ENCODE measurements around the gene NOS2. TPM values are rescaled to one million over a fixed set of nuclear protein-coding genes. Genes with fewer than 3 reads are reported as not detected.
"Not testable (repeated sequence)": the region's sequence is repeated elsewhere in the genome, so short reads cannot be mapped to it uniquely, and the experiment has no call there.

Gene NOS2
- total RNA-seq, 1 experiment from 2014 or later, result 1.4 TPM

GRCh38 chr17:27829143-27829711 lies 28.9 kb upstream of the NOS2 start:
- H3K27ac Mint-ChIP-seq; DNase-seq (ENCODE audit: low spot score); H3K27me3 Mint-ChIP-seq (ENCODE audit: low read depth); CTCF ChIA-PET; POLR2A ChIA-PET; H3K4me1 Mint-ChIP-seq; H3K9me3 Mint-ChIP-seq; H3K4me3 Mint-ChIP-seq; H3K36me3 Mint-ChIP-seq: not testable (repeated sequence)
- ATAC-seq, result peak; percentile 32

GRCh38 chr17:27825459-27825858 lies 25.1 kb upstream of the NOS2 start:
- H3K27me3 Mint-ChIP-seq (ENCODE audit: low read depth), result peaks cover 3% of the 10 kb centered on the region
- POLR2A ChIA-PET, result no interaction called here
- DNase-seq (ENCODE audit: low spot score) (no peak), ATAC-seq (no peak)
- H3K36me3 Mint-ChIP-seq, result peaks cover 25% of the 10 kb centered on the region
- no peak overlapping the region for H3K27ac Mint-ChIP-seq
- no peak overlapping the region for H3K4me3 Mint-ChIP-seq
- peaks cover 31% of the 10 kb centered on the region for H3K9me3 Mint-ChIP-seq
- CTCF ChIA-PET, result interaction anchor here (1.5 to 1.8 kb wide), 2 partner anchors 20 to 55 kb away, joined by 4 read pairs; no protein-coding TSS in a partner anchor
- no peaks in the 10 kb centered on the region for H3K4me1 Mint-ChIP-seq
- TF ChIP-seq OVOL2 (CRISPR knock-in tag; IDR thresholded peaks at IDR 0.05; ENCODE audit: borderline replicate concordance) (no peak), CBFB (CRISPR knock-in tag; IDR thresholded peaks at IDR 0.05; ENCODE audit: low read depth) (no peak), ZNF263 (CRISPR knock-in tag; IDR thresholded peaks at IDR 0.05; ENCODE audit: low read depth) (no peak), IRF2 (CRISPR knock-in tag; IDR thresholded peaks at IDR 0.05; ENCODE audit: borderline replicate concordance, low read depth) (no peak), GRHL2 (CRISPR knock-in tag; IDR thresholded peaks at IDR 0.05; ENCODE audit: insufficient replicate concordance, severe bottlenecking) (no peak)
- TF ChIP-seq, protein P1, sequence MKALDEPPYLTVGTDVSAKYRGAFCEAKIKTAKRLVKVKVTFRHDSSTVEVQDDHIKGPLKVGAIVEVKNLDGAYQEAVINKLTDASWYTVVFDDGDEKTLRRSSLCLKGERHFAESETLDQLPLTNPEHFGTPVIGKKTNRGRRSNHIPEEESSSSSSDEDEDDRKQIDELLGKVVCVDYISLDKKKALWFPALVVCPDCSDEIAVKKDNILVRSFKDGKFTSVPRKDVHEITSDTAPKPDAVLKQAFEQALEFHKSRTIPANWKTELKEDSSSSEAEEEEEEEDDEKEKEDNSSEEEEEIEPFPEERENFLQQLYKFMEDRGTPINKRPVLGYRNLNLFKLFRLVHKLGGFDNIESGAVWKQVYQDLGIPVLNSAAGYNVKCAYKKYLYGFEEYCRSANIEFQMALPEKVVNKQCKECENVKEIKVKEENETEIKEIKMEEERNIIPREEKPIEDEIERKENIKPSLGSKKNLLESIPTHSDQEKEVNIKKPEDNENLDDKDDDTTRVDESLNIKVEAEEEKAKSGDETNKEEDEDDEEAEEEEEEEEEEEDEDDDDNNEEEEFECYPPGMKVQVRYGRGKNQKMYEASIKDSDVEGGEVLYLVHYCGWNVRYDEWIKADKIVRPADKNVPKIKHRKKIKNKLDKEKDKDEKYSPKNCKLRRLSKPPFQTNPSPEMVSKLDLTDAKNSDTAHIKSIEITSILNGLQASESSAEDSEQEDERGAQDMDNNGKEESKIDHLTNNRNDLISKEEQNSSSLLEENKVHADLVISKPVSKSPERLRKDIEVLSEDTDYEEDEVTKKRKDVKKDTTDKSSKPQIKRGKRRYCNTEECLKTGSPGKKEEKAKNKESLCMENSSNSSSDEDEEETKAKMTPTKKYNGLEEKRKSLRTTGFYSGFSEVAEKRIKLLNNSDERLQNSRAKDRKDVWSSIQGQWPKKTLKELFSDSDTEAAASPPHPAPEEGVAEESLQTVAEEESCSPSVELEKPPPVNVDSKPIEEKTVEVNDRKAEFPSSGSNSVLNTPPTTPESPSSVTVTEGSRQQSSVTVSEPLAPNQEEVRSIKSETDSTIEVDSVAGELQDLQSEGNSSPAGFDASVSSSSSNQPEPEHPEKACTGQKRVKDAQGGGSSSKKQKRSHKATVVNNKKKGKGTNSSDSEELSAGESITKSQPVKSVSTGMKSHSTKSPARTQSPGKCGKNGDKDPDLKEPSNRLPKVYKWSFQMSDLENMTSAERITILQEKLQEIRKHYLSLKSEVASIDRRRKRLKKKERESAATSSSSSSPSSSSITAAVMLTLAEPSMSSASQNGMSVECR (CRISPR knock-in tag; IDR thresholded peaks at IDR 0.05; ENCODE audit: borderline replicate concordance), result no peak

DNA sequence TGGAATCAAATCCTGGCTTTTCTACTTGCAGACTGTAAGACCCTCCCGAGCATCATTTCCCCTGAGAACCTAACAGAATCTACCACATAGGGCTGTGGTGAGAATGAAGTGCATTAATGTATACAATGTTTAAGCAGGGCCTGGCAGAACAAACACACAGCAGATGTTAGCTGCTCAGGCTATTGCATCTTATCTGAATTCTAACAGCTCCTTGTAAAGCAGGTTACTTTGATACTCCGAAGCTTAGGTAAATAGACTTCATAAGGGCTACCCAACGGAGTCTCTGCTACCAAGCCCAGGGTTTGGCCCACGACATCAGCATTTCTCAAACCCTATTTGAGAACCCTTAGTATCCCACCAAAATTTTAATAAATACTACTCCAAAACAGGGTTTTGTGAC lies 24.4 kb upstream of the NOS2 start:
- H3K4me1 Mint-ChIP-seq, result no peaks in the 10 kb centered on the region
- no peak overlapping the region for H3K4me3 Mint-ChIP-seq
- H3K27ac Mint-ChIP-seq, result no peak overlapping the region
- ATAC-seq (no peak), DNase-seq (ENCODE audit: low spot score) (no peak)
- peaks cover 32% of the 10 kb centered on the region for H3K9me3 Mint-ChIP-seq
- CTCF ChIA-PET, result interaction anchor here (1.3 kb wide), 1 partner anchor 20 kb away, joined by 5 read pairs; no protein-coding TSS in a partner anchor
- POLR2A ChIA-PET, result no interaction called here
- peaks cover 3% of the 10 kb centered on the region for H3K27me3 Mint-ChIP-seq (ENCODE audit: low read depth)
- peaks cover 25% of the 10 kb centered on the region for H3K36me3 Mint-ChIP-seq
- TF ChIP-seq, protein P2, sequence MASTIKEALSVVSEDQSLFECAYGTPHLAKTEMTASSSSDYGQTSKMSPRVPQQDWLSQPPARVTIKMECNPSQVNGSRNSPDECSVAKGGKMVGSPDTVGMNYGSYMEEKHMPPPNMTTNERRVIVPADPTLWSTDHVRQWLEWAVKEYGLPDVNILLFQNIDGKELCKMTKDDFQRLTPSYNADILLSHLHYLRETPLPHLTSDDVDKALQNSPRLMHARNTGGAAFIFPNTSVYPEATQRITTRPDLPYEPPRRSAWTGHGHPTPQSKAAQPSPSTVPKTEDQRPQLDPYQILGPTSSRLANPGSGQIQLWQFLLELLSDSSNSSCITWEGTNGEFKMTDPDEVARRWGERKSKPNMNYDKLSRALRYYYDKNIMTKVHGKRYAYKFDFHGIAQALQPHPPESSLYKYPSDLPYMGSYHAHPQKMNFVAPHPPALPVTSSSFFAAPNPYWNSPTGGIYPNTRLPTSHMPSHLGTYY (CRISPR knock-in tag; IDR thresholded peaks at IDR 0.05), result no peak
- TF ChIP-seq ZNF317 (CRISPR knock-in tag; IDR thresholded peaks at IDR 0.05; ENCODE audit: borderline replicate concordance, low read depth), result no peak
- no peak for TF ChIP-seq ZNF219 (CRISPR knock-in tag; IDR thresholded peaks at IDR 0.05; ENCODE audit: borderline replicate concordance)
- TF ChIP-seq, protein P3, sequence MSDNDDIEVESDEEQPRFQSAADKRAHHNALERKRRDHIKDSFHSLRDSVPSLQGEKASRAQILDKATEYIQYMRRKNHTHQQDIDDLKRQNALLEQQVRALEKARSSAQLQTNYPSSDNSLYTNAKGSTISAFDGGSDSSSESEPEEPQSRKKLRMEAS (CRISPR knock-in tag; IDR thresholded peaks at IDR 0.05), result no peak
- TF ChIP-seq, protein P4, sequence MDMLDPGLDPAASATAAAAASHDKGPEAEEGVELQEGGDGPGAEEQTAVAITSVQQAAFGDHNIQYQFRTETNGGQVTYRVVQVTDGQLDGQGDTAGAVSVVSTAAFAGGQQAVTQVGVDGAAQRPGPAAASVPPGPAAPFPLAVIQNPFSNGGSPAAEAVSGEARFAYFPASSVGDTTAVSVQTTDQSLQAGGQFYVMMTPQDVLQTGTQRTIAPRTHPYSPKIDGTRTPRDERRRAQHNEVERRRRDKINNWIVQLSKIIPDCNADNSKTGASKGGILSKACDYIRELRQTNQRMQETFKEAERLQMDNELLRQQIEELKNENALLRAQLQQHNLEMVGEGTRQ (CRISPR knock-in tag; IDR thresholded peaks at IDR 0.05), result no peak
- TF ChIP-seq CBFB (CRISPR knock-in tag; IDR thresholded peaks at IDR 0.05; ENCODE audit: low read depth), result no peak
- TF ChIP-seq, protein P1 (CRISPR knock-in tag; IDR thresholded peaks at IDR 0.05; ENCODE audit: borderline replicate concordance), result no peak
- TF ChIP-seq RORB (CRISPR knock-in tag; IDR thresholded peaks at IDR 0.05), result no peak
- TF ChIP-seq AFF4 (CRISPR knock-in tag; IDR thresholded peaks at IDR 0.05; ENCODE audit: borderline replicate concordance), result no peak
- no peak for TF ChIP-seq IRF2 (CRISPR knock-in tag; IDR thresholded peaks at IDR 0.05; ENCODE audit: borderline replicate concordance, low read depth)

All from WTC11 (cell line).